HL-60 (cell line): ENCODE results near the gene IMMP2L.

Experiments used
- DNase-seq, 2 experiments: peaks; one replicate each; pipeline ENCODE4 v3.0.0-alpha.2; 2010 to 2020; ENCODE audit warnings: low read depth in 1 of 2, low spot score in 1 of 2
- H3K27ac ChIP-seq: fragments of 250-450 bp; sonication (Bioruptor Pico); replicated peaks from 2 replicates; pipeline ENCODE4 v1.5.1; 2020; ENCODE audit warnings: mild to moderate bottlenecking, moderate library complexity
- H3K27me3 ChIP-seq: fragments of 250-450 bp; sonication (Bioruptor Pico); 2 replicates; pipeline ENCODE4 v1.5.1; 2021; ENCODE audit warnings: mild to moderate bottlenecking, moderate library complexity; ENCODE audit not compliant: insufficient read depth, poor library complexity, severe bottlenecking
- H3K4me3 ChIP-seq: replicated peaks from 2 replicates; pipeline ENCODE4 v1.5.1; 2011; ENCODE audit warnings: mild to moderate bottlenecking, control low read depth, low read length; ENCODE audit not compliant: insufficient read depth
- GABPA ChIP-seq: IDR thresholded peaks from 2 replicates; pipeline ENCODE4 v1.6.1; 2012; ENCODE audit warnings: low read depth
- POLR2AphosphoS5 ChIP-seq: IDR thresholded peaks from 2 replicates; pipeline ENCODE4 v1.6.1; 2012; ENCODE audit warnings: low read depth
- SPI1 ChIP-seq: IDR thresholded peaks from 2 replicates; pipeline ENCODE4 v1.6.1; 2012; ENCODE audit warnings: low read depth, mild to moderate bottlenecking, borderline replicate concordance
- TF ChIP-seq, protein P1 (sequence below): IDR thresholded peaks from 2 replicates; pipeline ENCODE4 v1.6.1; 2012; ENCODE audit warnings: low read depth; ENCODE audit not compliant: insufficient replicate concordance
- TF ChIP-seq, protein P2 (sequence below): IDR thresholded peaks from one replicate; pipeline ENCODE4 v1.5.1; 2011; ENCODE audit warnings: low read length, control low read depth, inconsistent platforms; ENCODE audit not compliant: insufficient read depth

IMMP2L gene

DNA sequence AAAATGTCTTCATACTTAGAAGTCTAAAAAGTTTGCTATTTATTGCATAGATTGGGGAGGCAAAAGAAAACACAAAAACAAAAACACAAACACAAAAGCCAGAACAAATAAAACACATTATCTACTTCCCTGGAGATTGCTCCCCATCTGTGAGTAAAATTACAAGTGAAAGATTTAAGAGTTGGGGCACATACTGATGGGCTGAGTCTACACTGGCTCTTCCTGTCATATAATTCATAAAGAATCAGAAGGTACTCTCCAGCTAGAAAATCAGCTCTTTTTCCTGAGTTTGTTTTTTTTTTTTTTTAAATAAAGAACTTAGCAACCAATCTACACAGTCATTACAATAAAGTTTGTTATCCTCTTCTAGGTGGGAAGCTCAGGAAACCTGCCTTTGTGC is 663.8 kb downstream of the IMMP2L start:
- TF ChIP-seq, protein P1, sequence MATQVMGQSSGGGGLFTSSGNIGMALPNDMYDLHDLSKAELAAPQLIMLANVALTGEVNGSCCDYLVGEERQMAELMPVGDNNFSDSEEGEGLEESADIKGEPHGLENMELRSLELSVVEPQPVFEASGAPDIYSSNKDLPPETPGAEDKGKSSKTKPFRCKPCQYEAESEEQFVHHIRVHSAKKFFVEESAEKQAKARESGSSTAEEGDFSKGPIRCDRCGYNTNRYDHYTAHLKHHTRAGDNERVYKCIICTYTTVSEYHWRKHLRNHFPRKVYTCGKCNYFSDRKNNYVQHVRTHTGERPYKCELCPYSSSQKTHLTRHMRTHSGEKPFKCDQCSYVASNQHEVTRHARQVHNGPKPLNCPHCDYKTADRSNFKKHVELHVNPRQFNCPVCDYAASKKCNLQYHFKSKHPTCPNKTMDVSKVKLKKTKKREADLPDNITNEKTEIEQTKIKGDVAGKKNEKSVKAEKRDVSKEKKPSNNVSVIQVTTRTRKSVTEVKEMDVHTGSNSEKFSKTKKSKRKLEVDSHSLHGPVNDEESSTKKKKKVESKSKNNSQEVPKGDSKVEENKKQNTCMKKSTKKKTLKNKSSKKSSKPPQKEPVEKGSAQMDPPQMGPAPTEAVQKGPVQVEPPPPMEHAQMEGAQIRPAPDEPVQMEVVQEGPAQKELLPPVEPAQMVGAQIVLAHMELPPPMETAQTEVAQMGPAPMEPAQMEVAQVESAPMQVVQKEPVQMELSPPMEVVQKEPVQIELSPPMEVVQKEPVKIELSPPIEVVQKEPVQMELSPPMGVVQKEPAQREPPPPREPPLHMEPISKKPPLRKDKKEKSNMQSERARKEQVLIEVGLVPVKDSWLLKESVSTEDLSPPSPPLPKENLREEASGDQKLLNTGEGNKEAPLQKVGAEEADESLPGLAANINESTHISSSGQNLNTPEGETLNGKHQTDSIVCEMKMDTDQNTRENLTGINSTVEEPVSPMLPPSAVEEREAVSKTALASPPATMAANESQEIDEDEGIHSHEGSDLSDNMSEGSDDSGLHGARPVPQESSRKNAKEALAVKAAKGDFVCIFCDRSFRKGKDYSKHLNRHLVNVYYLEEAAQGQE, result no peak
- TF ChIP-seq POLR2AphosphoS5, result no peak
- TF ChIP-seq SPI1, result no peak
- TF ChIP-seq, protein P2, sequence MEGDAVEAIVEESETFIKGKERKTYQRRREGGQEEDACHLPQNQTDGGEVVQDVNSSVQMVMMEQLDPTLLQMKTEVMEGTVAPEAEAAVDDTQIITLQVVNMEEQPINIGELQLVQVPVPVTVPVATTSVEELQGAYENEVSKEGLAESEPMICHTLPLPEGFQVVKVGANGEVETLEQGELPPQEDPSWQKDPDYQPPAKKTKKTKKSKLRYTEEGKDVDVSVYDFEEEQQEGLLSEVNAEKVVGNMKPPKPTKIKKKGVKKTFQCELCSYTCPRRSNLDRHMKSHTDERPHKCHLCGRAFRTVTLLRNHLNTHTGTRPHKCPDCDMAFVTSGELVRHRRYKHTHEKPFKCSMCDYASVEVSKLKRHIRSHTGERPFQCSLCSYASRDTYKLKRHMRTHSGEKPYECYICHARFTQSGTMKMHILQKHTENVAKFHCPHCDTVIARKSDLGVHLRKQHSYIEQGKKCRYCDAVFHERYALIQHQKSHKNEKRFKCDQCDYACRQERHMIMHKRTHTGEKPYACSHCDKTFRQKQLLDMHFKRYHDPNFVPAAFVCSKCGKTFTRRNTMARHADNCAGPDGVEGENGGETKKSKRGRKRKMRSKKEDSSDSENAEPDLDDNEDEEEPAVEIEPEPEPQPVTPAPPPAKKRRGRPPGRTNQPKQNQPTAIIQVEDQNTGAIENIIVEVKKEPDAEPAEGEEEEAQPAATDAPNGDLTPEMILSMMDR, result no peak
- TF ChIP-seq GABPA, result no peak
- Histone ChIP-seq H3K27me3 (no peaks in the 10 kb centered on the region), H3K27ac (no peak overlapping the region), H3K4me3 (no peak overlapping the region)
- DNase-seq, result no peak

DNA sequence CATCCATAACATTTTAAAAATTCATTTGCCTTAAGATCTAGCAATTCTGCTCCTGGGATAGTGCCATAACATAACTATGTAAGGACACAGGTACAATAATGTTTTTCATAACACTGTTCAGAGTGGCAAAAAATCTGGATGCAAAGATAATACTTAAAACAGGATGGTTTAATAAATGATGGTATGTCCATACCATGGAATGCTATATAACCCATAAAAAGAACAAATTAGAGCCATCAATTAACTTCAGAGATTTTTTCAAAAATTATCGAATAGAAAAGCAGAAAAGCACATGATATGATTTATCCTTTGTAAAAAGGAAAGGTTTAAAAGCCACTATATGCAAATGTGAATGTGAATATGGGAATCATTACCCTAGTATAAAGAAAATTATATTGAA is 664.8 kb downstream of the IMMP2L start:
- no peak overlapping the region for H3K27ac ChIP-seq
- DNase-seq, result no peak
- no peak for TF ChIP-seq POLR2AphosphoS5
- TF ChIP-seq, protein P1, result no peak
- TF ChIP-seq GABPA, result no peak
- TF ChIP-seq SPI1, result no peak
- TF ChIP-seq, protein P2, result no peak
- no peak overlapping the region for H3K4me3 ChIP-seq
- H3K27me3 ChIP-seq, result no peaks in the 10 kb centered on the region

DNA sequence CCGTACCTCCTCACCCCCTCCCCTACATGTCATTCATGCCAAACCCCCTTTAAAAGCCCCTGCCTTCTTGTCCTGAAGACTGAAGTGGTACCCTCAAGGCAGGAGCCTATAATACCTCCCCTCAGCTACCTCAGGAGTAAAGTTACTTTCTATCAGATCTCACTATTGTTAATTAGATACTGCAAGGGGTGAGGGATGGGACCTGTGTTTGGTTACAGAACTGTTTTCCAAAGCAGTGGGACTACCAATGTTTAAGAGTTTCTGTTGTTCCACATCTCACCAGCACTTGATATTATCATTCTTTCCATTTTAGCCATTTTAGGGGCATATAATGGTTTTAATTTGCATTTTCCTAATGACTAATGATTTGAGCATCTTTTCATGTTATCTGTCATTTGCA is 668.2 kb downstream of the IMMP2L start:
- Histone ChIP-seq H3K27ac (no peak overlapping the region), H3K4me3 (no peak overlapping the region), H3K27me3 (no peaks in the 10 kb centered on the region)
- DNase-seq, result no peak
- no peak for TF ChIP-seq GABPA
- TF ChIP-seq, protein P2, result no peak
- no peak for TF ChIP-seq POLR2AphosphoS5
- TF ChIP-seq, protein P1, result no peak
- no peak for TF ChIP-seq SPI1
